Stimulated activated CD4-positive, alpha-beta T cell treated with anti-CD3 and anti-CD28 coated beads, Interleukin-1b, Interleukin-23, amount 100 ng/mL, for 48 hours (primary cell): Measurements from ENCODE around the gene TTC9.
A peak's percentile ranks its signal among the peaks of the same experiment; 100 is the strongest.
"Not testable (repeated sequence)": the region's sequence is repeated elsewhere in the genome, so short reads cannot be mapped to it uniquely, and the experiment has no call there.

Source experiments
- DNase-seq: peaks from one replicate; pipeline ENCODE4 v3.0.0-alpha.2; 2020

TTC9 gene

GRCh38 chr14:70685474-70686197 is 43.9 kb downstream of the TTC9 start:
- no peak for DNase-seq

GRCh38 chr14:70692210-70692609 is 50.5 kb downstream of the TTC9 start:
- DNase-seq: no peak

- DNase-seq: no peak
These were observed 54.3 kb downstream of the TTC9 start for GRCh38 chr14:70696026-70696425.

- DNase-seq: no peak
These were observed 56.0 kb downstream of the TTC9 start for GRCh38 chr14:70697701-70698100.

- DNase-seq: no peak
These were observed 56.6 kb downstream of the TTC9 start for GRCh38 chr14:70698288-70698687.

GRCh38 chr14:70699646-70700045 is 57.9 kb downstream of the TTC9 start:
- no peak for DNase-seq

- no peak for DNase-seq
These were observed 59.4 kb downstream of the TTC9 start for GRCh38 chr14:70700955-70701585.

GRCh38 chr14:70701610-70702009 is 59.9 kb downstream of the TTC9 start:
- DNase-seq: no peak

- DNase-seq: no peak
These were observed 60.4 kb downstream of the TTC9 start for GRCh38 chr14:70702161-70702560.

- DNase-seq: not testable (repeated sequence)
These were observed 62.0 kb downstream of the TTC9 start for GRCh38 chr14:70703621-70704168.

- no peak for DNase-seq
These were observed 63.2 kb downstream of the TTC9 start for GRCh38 chr14:70704960-70705359.

- DNase-seq: no peak
These were observed 64.5 kb downstream of the TTC9 start for GRCh38 chr14:70706177-70706576.

GRCh38 chr14:70707138-70708038 is 65.7 kb downstream of the TTC9 start:
- no peak for DNase-seq

- no peak for DNase-seq
These were observed 67.2 kb downstream of the TTC9 start for GRCh38 chr14:70708717-70709570.

- DNase-seq: no peak
These were observed 68.1 kb downstream of the TTC9 start for GRCh38 chr14:70709726-70710382.

- no peak for DNase-seq
These were observed 69.7 kb downstream of the TTC9 start for GRCh38 chr14:70711451-70711850.

GRCh38 chr14:70713096-70713495 is 71.4 kb downstream of the TTC9 start:
- no peak for DNase-seq

GRCh38 chr14:70713511-70713916 is 71.8 kb downstream of the TTC9 start:
- DNase-seq: no peak

GRCh38 chr14:70714055-70714550 is 72.4 kb downstream of the TTC9 start:
- peak; percentile 4 for DNase-seq

- DNase-seq: no peak
These were observed 74.8 kb downstream of the TTC9 start for GRCh38 chr14:70716483-70716882.

- no peak for DNase-seq
These were observed 75.2 kb downstream of the TTC9 start for GRCh38 chr14:70716958-70717357.
